ENCODE results near the gene GJA4. TPM values are rescaled to one million over a fixed set of nuclear protein-coding genes. Genes with fewer than 3 reads are reported as not detected.

The GJA4 gene
- total and polyA plus RNA-seq, 2 of the 8 experiments (the other 6 are each of a cell fraction or from before 2014, with no cell fraction given) = 3.2 to 3.9 TPM

DNA sequence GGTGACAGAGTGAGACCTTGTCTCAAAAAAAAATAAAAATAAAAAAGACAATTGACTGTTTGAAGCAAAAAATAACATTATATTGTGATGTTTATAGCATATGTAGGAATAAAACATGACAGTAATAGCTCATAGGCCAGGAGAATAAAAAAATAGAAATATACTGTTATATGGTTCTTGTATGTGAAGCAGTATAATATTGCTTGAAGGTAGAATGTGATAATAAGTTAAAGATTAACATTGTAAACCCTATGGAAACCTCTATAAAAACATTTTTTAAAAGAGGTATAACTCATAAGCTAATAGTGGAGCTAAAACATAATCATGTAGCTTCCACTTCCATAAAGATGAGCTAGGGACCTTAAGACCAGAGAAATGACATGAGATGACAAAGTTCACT lies 23.5 kb downstream of the GJA4 start (continued):
- TF ChIP-seq, protein P1, sequence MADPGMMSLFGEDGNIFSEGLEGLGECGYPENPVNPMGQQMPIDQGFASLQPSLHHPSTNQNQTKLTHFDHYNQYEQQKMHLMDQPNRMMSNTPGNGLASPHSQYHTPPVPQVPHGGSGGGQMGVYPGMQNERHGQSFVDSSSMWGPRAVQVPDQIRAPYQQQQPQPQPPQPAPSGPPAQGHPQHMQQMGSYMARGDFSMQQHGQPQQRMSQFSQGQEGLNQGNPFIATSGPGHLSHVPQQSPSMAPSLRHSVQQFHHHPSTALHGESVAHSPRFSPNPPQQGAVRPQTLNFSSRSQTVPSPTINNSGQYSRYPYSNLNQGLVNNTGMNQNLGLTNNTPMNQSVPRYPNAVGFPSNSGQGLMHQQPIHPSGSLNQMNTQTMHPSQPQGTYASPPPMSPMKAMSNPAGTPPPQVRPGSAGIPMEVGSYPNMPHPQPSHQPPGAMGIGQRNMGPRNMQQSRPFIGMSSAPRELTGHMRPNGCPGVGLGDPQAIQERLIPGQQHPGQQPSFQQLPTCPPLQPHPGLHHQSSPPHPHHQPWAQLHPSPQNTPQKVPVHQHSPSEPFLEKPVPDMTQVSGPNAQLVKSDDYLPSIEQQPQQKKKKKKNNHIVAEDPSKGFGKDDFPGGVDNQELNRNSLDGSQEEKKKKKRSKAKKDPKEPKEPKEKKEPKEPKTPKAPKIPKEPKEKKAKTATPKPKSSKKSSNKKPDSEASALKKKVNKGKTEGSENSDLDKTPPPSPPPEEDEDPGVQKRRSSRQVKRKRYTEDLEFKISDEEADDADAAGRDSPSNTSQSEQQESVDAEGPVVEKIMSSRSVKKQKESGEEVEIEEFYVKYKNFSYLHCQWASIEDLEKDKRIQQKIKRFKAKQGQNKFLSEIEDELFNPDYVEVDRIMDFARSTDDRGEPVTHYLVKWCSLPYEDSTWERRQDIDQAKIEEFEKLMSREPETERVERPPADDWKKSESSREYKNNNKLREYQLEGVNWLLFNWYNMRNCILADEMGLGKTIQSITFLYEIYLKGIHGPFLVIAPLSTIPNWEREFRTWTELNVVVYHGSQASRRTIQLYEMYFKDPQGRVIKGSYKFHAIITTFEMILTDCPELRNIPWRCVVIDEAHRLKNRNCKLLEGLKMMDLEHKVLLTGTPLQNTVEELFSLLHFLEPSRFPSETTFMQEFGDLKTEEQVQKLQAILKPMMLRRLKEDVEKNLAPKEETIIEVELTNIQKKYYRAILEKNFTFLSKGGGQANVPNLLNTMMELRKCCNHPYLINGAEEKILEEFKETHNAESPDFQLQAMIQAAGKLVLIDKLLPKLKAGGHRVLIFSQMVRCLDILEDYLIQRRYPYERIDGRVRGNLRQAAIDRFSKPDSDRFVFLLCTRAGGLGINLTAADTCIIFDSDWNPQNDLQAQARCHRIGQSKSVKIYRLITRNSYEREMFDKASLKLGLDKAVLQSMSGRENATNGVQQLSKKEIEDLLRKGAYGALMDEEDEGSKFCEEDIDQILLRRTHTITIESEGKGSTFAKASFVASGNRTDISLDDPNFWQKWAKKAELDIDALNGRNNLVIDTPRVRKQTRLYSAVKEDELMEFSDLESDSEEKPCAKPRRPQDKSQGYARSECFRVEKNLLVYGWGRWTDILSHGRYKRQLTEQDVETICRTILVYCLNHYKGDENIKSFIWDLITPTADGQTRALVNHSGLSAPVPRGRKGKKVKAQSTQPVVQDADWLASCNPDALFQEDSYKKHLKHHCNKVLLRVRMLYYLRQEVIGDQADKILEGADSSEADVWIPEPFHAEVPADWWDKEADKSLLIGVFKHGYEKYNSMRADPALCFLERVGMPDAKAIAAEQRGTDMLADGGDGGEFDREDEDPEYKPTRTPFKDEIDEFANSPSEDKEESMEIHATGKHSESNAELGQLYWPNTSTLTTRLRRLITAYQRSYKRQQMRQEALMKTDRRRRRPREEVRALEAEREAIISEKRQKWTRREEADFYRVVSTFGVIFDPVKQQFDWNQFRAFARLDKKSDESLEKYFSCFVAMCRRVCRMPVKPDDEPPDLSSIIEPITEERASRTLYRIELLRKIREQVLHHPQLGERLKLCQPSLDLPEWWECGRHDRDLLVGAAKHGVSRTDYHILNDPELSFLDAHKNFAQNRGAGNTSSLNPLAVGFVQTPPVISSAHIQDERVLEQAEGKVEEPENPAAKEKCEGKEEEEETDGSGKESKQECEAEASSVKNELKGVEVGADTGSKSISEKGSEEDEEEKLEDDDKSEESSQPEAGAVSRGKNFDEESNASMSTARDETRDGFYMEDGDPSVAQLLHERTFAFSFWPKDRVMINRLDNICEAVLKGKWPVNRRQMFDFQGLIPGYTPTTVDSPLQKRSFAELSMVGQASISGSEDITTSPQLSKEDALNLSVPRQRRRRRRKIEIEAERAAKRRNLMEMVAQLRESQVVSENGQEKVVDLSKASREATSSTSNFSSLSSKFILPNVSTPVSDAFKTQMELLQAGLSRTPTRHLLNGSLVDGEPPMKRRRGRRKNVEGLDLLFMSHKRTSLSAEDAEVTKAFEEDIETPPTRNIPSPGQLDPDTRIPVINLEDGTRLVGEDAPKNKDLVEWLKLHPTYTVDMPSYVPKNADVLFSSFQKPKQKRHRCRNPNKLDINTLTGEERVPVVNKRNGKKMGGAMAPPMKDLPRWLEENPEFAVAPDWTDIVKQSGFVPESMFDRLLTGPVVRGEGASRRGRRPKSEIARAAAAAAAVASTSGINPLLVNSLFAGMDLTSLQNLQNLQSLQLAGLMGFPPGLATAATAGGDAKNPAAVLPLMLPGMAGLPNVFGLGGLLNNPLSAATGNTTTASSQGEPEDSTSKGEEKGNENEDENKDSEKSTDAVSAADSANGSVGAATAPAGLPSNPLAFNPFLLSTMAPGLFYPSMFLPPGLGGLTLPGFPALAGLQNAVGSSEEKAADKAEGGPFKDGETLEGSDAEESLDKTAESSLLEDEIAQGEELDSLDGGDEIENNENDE (IDR thresholded peaks at IDR 0.05; ENCODE audit: insufficient replicate concordance, low read length) = no peak
